HUES6 (cell line): ENCODE results near the gene SPARCL1.

ENCODE experiments used
- H3K27ac ChIP-seq: 2 replicates; pipeline ENCODE4 v1.7.0; 2013; ENCODE audit warnings: low read depth, mild to moderate bottlenecking, low read length, inconsistent platforms
- H3K27me3 ChIP-seq: 2 replicates; pipeline ENCODE4 v1.6.1; 2013; ENCODE audit warnings: low read length; ENCODE audit not compliant: control insufficient read depth, insufficient read depth
- H3K36me3 ChIP-seq: 2 replicates; pipeline ENCODE4 v1.6.1; 2013; ENCODE audit warnings: low read length; ENCODE audit not compliant: control insufficient read depth, insufficient read depth
- H3K4me1 ChIP-seq: 2 replicates; pipeline ENCODE4 v1.6.1; 2013; ENCODE audit warnings: low read length; ENCODE audit not compliant: control insufficient read depth, insufficient read depth
- H3K4me3 ChIP-seq: 2 replicates; pipeline ENCODE4 v1.5.1; 2013; ENCODE audit warnings: low read depth, low read length
- H3K9ac ChIP-seq: one replicate; pipeline ENCODE4 v1.6.1; 2013; ENCODE audit warnings: mild to moderate bottlenecking, low read length
- H3K9me3 ChIP-seq: 2 replicates; pipeline ENCODE4 v1.6.1; 2013; ENCODE audit warnings: low read depth, low read length; ENCODE audit not compliant: control insufficient read depth, insufficient read depth

The SPARCL1 gene

GRCh38 chr4:87523307-87523706 is 5.9 kb downstream of the SPARCL1 start:
- Histone ChIP-seq H3K4me1 (peaks cover 17% of the 10 kb centered on the region), H3K4me3 (no peak overlapping the region), H3K36me3 (no peaks in the 10 kb centered on the region), H3K27ac (no peak overlapping the region), H3K9me3 (peaks cover 3% of the 10 kb centered on the region), H3K27me3 (no peaks in the 10 kb centered on the region), H3K9ac (no peak overlapping the region)

- peaks cover 3% of the 10 kb centered on the region for H3K9me3 ChIP-seq
Measured at GRCh38 chr4:87521757-87522374, 7.3 kb downstream of the SPARCL1 start.

GRCh38 chr4:87521319-87521718 is 7.9 kb downstream of the SPARCL1 start:
- H3K4me3 ChIP-seq, result no peak overlapping the region
- H3K9me3 ChIP-seq, result peaks cover 3% of the 10 kb centered on the region
- no peak overlapping the region for H3K27ac ChIP-seq
- H3K9ac ChIP-seq, result no peak overlapping the region
- no peaks in the 10 kb centered on the region for H3K27me3 ChIP-seq
- no peaks in the 10 kb centered on the region for H3K36me3 ChIP-seq
- peaks cover 8% of the 10 kb centered on the region for H3K4me1 ChIP-seq

More at GRCh38 chr4:87521757-87522374, 7.3 kb downstream of the SPARCL1 start:
- Histone ChIP-seq H3K27ac (no peak overlapping the region), H3K4me3 (no peak overlapping the region), H3K4me1 (peaks cover 8% of the 10 kb centered on the region), H3K9ac (no peak overlapping the region), H3K27me3 (no peaks in the 10 kb centered on the region), H3K36me3 (no peaks in the 10 kb centered on the region)

- Histone ChIP-seq H3K4me3 (no peak overlapping the region), H3K9ac (no peak overlapping the region), H3K27ac (no peak overlapping the region), H3K9me3 (no peaks in the 10 kb centered on the region), H3K27me3 (no peaks in the 10 kb centered on the region), H3K4me1 (peaks cover 8% of the 10 kb centered on the region), H3K36me3 (no peaks in the 10 kb centered on the region)
Measured at GRCh38 chr4:87517621-87518020, 11.6 kb downstream of the SPARCL1 start.

- no peaks in the 10 kb centered on the region for H3K27me3 ChIP-seq
- H3K4me1 ChIP-seq, result peaks cover 6% of the 10 kb centered on the region
- no peaks in the 10 kb centered on the region for H3K9me3 ChIP-seq
- no peak overlapping the region for H3K9ac ChIP-seq
- H3K4me3 ChIP-seq, result no peak overlapping the region
- H3K36me3 ChIP-seq, result no peaks in the 10 kb centered on the region
- H3K27ac ChIP-seq, result no peak overlapping the region
Measured at GRCh38 chr4:87516683-87517082, 12.5 kb downstream of the SPARCL1 start.

- Histone ChIP-seq H3K27me3 (no peaks in the 10 kb centered on the region), H3K27ac (no peak overlapping the region), H3K4me3 (no peak overlapping the region), H3K9me3 (no peaks in the 10 kb centered on the region), H3K4me1 (peaks cover 6% of the 10 kb centered on the region; the same call in 1 of the 2 replicates), H3K9ac (no peak overlapping the region), H3K36me3 (no peaks in the 10 kb centered on the region)
Measured at GRCh38 chr4:87512400-87512799, 16.8 kb downstream of the SPARCL1 start.

GRCh38 chr4:87511500-87511899 is 17.7 kb downstream of the SPARCL1 start:
- H3K36me3 ChIP-seq, result no peaks in the 10 kb centered on the region
- H3K27me3 ChIP-seq, result no peaks in the 10 kb centered on the region
- H3K27ac ChIP-seq, result no peak overlapping the region
- no peak overlapping the region for H3K9ac ChIP-seq
- H3K9me3 ChIP-seq, result no peaks in the 10 kb centered on the region
- H3K4me1 ChIP-seq, result peaks cover 6% of the 10 kb centered on the region; the same call in 1 of the 2 replicates
- H3K4me3 ChIP-seq, result no peak overlapping the region

- Histone ChIP-seq H3K36me3 (no peaks in the 10 kb centered on the region), H3K9me3 (no peaks in the 10 kb centered on the region), H3K4me3 (no peak overlapping the region)
Measured at GRCh38 chr4:87510747-87511146, 18.4 kb downstream of the SPARCL1 start.

GRCh38 chr4:87506974-87507701 is 22.0 kb downstream of the SPARCL1 start:
- no peaks in the 10 kb centered on the region for H3K9me3 ChIP-seq
- H3K9ac ChIP-seq, result no peak overlapping the region
- H3K36me3 ChIP-seq, result no peaks in the 10 kb centered on the region
- no peak overlapping the region for H3K27ac ChIP-seq
- H3K4me1 ChIP-seq, result peaks cover 6% of the 10 kb centered on the region; the same call in 1 of the 2 replicates
- no peaks in the 10 kb centered on the region for H3K27me3 ChIP-seq
- H3K4me3 ChIP-seq, result no peak overlapping the region

More at GRCh38 chr4:87510747-87511146, 18.4 kb downstream of the SPARCL1 start:
- Histone ChIP-seq H3K27me3 (no peaks in the 10 kb centered on the region), H3K9ac (no peak overlapping the region), H3K4me1 (peaks cover 6% of the 10 kb centered on the region; the same call in 1 of the 2 replicates), H3K27ac (no peak overlapping the region)

- Histone ChIP-seq H3K9ac (no peak overlapping the region), H3K36me3 (no peaks in the 10 kb centered on the region), H3K9me3 (no peaks in the 10 kb centered on the region), H3K4me1 (peaks cover 4% of the 10 kb centered on the region; the same call in 1 of the 2 replicates), H3K4me3 (no peak overlapping the region), H3K27me3 (no peaks in the 10 kb centered on the region), H3K27ac (no peak overlapping the region)
Measured at GRCh38 chr4:87505862-87506261, 23.3 kb downstream of the SPARCL1 start.

- Histone ChIP-seq H3K36me3 (no peaks in the 10 kb centered on the region), H3K9ac (no peak overlapping the region)
Measured at GRCh38 chr4:87502580-87503238, 26.5 kb downstream of the SPARCL1 start.

More at GRCh38 chr4:87502580-87503238, 26.5 kb downstream of the SPARCL1 start:
- no peaks in the 10 kb centered on the region for H3K9me3 ChIP-seq
- no peak overlapping the region for H3K4me3 ChIP-seq
- H3K4me1 ChIP-seq, result no peaks in the 10 kb centered on the region
- no peaks in the 10 kb centered on the region for H3K27me3 ChIP-seq
- no peak overlapping the region for H3K27ac ChIP-seq
